Ascending aorta (tissue), 2 donors: ENCODE measurements around the gene INPP5A. TPM values are rescaled to one million over a fixed set of nuclear protein-coding genes. Genes with fewer than 3 reads are reported as not detected.

Experiments used
- DNase-seq, 2 donors: peaks; one replicate each; pipeline ENCODE4 v3.0.0-alpha.2; 2019; ENCODE audit warnings: low spot score in 2 of 2
- H3K27ac ChIP-seq, 2 donors: fragments of 200-600 bp; sonication (generic); one replicate each; pipeline ENCODE4 v1.5.1; 2016 to 2017; ENCODE audit warnings: mild to moderate bottlenecking in 1 of 2
- H3K27me3 ChIP-seq: fragments of 200-600 bp; sonication (generic); one replicate; pipeline ENCODE4 v1.5.1; 2017
- H3K36me3 ChIP-seq, 2 donors: fragments of 200-600 bp; sonication (generic); one replicate each; pipeline ENCODE4 v1.5.1; 2016
- H3K4me1 ChIP-seq, 2 donors: fragments of 200-600 bp; sonication (generic); one replicate each; pipeline ENCODE4 v1.5.1; 2016 to 2017; ENCODE audit warnings: mild to moderate bottlenecking in 1 of 2
- H3K4me3 ChIP-seq, 2 donors: fragments of 200-600 bp; sonication (generic); one replicate each; pipeline ENCODE4 v1.5.1; 2016 to 2017; ENCODE audit warnings: mild to moderate bottlenecking in 1 of 2
- H3K9me3 ChIP-seq, 2 donors: fragments of 200-600 bp; sonication (generic); one replicate each; pipeline ENCODE4 v1.5.1; 2016
- CTCF ChIP-seq, 3 experiments: fragments of 200-600 bp in 2 of 3; fragments of 450-650 bp in 1 of 3; sonication (generic) in 2 of 3; IDR thresholded peaks; one replicate each; pipeline ENCODE4 v1.5.1; 2016 to 2019; ENCODE audit warnings: antibody characterized with exemption in 3 of 3, mild to moderate bottlenecking in 1 of 3, moderate library complexity in 1 of 3
- intact Hi-C: fragments of 100-400 bp; cut with DNase I; formaldehyde crosslinking; loops from one replicate; pipeline ENCODE4 v1.15.1; 2023
- total RNA-seq: library from RNA; depleted of rRNA; stranded (reverse); fragments of >200 nt; gene quantifications from one replicate; pipeline ENCODE4 v1.1.0, GENCODE V29; 2016

INPP5A gene
- total RNA-seq, 1 donor from 2014 or later, result 81.2 TPM

- TF ChIP-seq CTCF (IDR thresholded peaks at IDR 0.05), result no peak
- no peak for DNase-seq
- no peaks in the 10 kb centered on the region for H3K36me3 ChIP-seq
- H3K27ac ChIP-seq, result no peak overlapping the region
- intact Hi-C loops, result no loop called here
- H3K27me3 ChIP-seq, result no peaks in the 10 kb centered on the region
- H3K9me3 ChIP-seq, result no peaks in the 10 kb centered on the region
- H3K4me1 ChIP-seq, result peaks cover 4 to 16% of the 10 kb centered on the region in 2 donors
- no peak overlapping the region for H3K4me3 ChIP-seq
Measured at GRCh38 chr10:132492323-132493025, 45.1 kb upstream of the INPP5A start.

- H3K27ac ChIP-seq, result no peak overlapping the region
- no peaks in the 10 kb centered on the region for H3K36me3 ChIP-seq
- no peak for TF ChIP-seq CTCF (IDR thresholded peaks at IDR 0.05)
- H3K4me1 ChIP-seq, result peaks cover 4 to 16% of the 10 kb centered on the region in 2 donors
- DNase-seq, result no peak
- no peaks in the 10 kb centered on the region for H3K9me3 ChIP-seq
- H3K4me3 ChIP-seq, result no peak overlapping the region
- intact Hi-C loops, result no loop called here
- no peaks in the 10 kb centered on the region for H3K27me3 ChIP-seq
Measured at GRCh38 chr10:132493246-132493755, 44.3 kb upstream of the INPP5A start.

GRCh38 chr10:132493756-132494290 lies 43.8 kb upstream of the INPP5A start:
- no peak for DNase-seq
- Histone ChIP-seq H3K27ac (no peak overlapping the region), H3K4me1 (peaks cover under 1 to 13% of the 10 kb centered on the region in 2 donors), H3K36me3 (no peaks in the 10 kb centered on the region), H3K4me3 (no peak overlapping the region), H3K9me3 (no peaks in the 10 kb centered on the region), H3K27me3 (no peaks in the 10 kb centered on the region)
- no peak for TF ChIP-seq CTCF (IDR thresholded peaks at IDR 0.05)
- intact Hi-C loops, result no loop called here

- no peak overlapping the region for H3K4me3 ChIP-seq
- H3K27me3 ChIP-seq, result no peaks in the 10 kb centered on the region
- no peak for DNase-seq
- H3K27ac ChIP-seq, result peak overlapping the region in 1 of 2 donors; percentile 60
- no peak for TF ChIP-seq CTCF (IDR thresholded peaks at IDR 0.05)
- H3K9me3 ChIP-seq, result no peaks in the 10 kb centered on the region
- H3K36me3 ChIP-seq, result no peaks in the 10 kb centered on the region
- intact Hi-C loops, result no loop called here
- H3K4me1 ChIP-seq, result peaks cover 0 to 6% of the 10 kb centered on the region in 2 donors
Measured at GRCh38 chr10:132494866-132495630, 42.5 kb upstream of the INPP5A start.

- Histone ChIP-seq H3K9me3 (no peaks in the 10 kb centered on the region), H3K4me1 (peaks cover 0 to 6% of the 10 kb centered on the region in 2 donors), H3K4me3 (no peak overlapping the region), H3K27me3 (no peaks in the 10 kb centered on the region), H3K27ac (no peak overlapping the region), H3K36me3 (no peaks in the 10 kb centered on the region)
- no peak for TF ChIP-seq CTCF (IDR thresholded peaks at IDR 0.05)
- no peak for DNase-seq
- intact Hi-C loops, result no loop called here
Measured at GRCh38 chr10:132496360-132497062, 41.1 kb upstream of the INPP5A start.
